ENCODE data around the gene SYTL4.

Gene SYTL4

DNA sequence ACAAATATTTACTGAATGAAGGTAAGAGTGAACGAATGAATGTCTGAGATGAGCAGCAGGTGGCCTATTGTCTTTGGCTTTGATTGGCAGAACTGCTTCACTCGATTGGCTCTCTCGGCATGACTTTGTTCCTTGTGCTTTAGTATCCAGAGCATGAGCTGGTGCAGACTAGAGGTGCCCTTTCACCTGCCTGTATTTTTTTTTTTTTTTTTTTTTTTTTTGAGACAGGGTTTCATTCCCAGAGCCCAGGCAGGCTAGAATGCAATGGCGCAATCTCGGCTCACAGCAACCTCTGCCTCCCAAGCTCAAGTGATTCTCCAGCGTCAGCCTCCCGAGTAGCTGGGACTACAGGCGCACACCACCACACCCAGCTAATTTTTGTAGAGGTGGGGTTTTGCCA, 49.0 kb downstream of the SYTL4 start:
- no peak for DNase-seq (ENCODE audit: low spot score)
- TF ChIP-seq, protein P1, sequence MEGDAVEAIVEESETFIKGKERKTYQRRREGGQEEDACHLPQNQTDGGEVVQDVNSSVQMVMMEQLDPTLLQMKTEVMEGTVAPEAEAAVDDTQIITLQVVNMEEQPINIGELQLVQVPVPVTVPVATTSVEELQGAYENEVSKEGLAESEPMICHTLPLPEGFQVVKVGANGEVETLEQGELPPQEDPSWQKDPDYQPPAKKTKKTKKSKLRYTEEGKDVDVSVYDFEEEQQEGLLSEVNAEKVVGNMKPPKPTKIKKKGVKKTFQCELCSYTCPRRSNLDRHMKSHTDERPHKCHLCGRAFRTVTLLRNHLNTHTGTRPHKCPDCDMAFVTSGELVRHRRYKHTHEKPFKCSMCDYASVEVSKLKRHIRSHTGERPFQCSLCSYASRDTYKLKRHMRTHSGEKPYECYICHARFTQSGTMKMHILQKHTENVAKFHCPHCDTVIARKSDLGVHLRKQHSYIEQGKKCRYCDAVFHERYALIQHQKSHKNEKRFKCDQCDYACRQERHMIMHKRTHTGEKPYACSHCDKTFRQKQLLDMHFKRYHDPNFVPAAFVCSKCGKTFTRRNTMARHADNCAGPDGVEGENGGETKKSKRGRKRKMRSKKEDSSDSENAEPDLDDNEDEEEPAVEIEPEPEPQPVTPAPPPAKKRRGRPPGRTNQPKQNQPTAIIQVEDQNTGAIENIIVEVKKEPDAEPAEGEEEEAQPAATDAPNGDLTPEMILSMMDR (IDR thresholded peaks at IDR 0.05; ENCODE audit: extremely low read depth, insufficient read depth, missing control alignments): no peak
- in situ Hi-C loops (cut with MboI; ENCODE audit: low pct_unique_long_range_greater_than_20kb, low sequenced_read_pairs, unreplicated experiment): no loop called here

DNA sequence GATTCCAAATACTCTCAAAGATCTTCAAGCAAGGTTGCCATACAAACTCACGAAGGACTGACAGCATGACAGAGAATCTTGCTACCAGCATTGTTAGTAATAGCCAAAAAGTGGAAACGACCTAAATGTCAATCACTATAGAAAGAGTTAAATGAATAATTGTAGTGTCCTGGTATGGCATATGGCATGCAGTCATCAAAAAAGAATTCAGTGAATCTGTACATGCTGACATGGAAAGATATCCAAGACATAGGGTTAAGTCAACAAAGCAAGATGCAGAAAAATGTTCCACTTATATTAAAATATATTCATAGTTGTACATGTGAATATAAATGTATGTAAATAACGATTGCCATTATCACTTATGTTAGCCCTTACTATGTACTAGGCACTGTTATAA, 50.3 kb downstream of the SYTL4 start:
- in situ Hi-C loops (cut with MboI; ENCODE audit: low pct_unique_long_range_greater_than_20kb, low sequenced_read_pairs, unreplicated experiment): no loop called here
- TF ChIP-seq, protein P1 (IDR thresholded peaks at IDR 0.05; ENCODE audit: extremely low read depth, insufficient read depth, missing control alignments): no peak
- DNase-seq (ENCODE audit: low spot score): no peak

DNA sequence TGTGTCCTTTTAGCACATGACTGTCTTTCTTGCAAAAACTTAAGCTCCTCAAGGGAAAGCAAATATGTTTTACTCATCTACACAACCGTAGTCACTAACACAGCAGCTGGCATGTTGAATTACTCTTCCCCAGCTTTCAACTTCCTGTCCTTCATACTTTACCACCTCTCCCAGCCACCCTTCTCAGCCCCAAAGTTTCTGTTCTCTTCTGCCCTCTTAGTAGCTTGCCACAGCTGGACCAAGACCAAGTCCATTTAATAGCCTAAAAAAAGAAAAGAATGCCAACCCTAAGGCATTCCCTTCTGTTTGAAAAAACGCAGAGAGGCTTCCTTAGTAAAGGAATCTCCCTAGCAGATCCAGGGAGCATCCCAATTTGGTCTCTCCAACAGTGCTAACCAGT, 51.2 kb downstream of the SYTL4 start:
- DNase-seq (ENCODE audit: low spot score): no peak
- in situ Hi-C loops (cut with MboI; ENCODE audit: low pct_unique_long_range_greater_than_20kb, low sequenced_read_pairs, unreplicated experiment): no loop called here
- TF ChIP-seq, protein P1 (IDR thresholded peaks at IDR 0.05; ENCODE audit: extremely low read depth, insufficient read depth, missing control alignments): no peak

DNA sequence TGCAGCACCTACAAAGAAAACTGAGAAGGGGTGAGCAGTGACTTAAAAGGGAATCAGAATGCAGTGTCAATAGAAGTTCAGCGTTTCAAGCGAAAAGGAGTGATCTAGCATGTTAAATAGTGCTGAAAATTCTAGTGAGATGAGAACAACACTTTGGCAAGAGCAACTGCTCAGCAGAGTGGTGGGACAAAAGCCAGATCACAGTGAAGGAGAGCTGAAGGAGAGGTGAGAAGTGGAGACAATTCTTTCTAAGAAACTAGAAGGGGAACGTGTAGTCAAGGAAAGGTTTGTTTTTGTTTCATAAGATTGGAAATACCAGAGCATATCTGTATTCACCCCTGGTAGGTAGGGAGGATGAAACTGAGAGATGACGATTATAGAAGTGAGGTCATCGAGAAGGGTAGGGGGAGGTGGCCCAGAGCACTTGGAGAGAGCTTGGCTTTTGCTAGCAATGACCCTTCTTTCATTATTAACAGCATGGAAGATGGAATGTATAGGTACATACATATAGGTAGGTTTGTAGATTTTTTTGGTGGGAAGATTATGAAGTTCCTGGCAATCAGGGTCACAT, 54.2 kb downstream of the SYTL4 start:
- no peak for DNase-seq (ENCODE audit: low spot score)
- in situ Hi-C loops (cut with MboI; ENCODE audit: low pct_unique_long_range_greater_than_20kb, low sequenced_read_pairs, unreplicated experiment): no loop called here
- TF ChIP-seq, protein P1 (IDR thresholded peaks at IDR 0.05; ENCODE audit: extremely low read depth, insufficient read depth, missing control alignments): no peak

DNA sequence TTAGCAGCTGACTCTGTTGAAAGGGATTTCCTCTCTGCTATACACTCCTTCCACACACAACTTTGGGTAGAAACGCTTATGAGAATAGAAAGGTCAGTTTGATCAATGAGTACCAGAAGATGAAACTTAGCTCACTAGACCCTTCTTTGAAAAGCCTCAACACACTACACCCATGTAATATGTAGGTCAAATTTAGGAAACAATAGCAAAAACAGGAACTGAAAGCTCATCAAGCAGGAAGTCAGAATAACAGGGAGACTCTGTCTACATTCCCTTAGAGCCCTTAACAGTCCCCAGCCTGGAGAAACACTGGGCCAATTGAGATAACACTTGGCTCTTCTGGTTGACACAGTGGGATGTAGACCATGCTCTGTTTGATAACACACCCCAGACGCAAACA, 57.2 kb downstream of the SYTL4 start:
- in situ Hi-C loops (cut with MboI; ENCODE audit: low pct_unique_long_range_greater_than_20kb, low sequenced_read_pairs, unreplicated experiment): no loop called here
- TF ChIP-seq, protein P1 (IDR thresholded peaks at IDR 0.05; ENCODE audit: extremely low read depth, insufficient read depth, missing control alignments): no peak
- DNase-seq (ENCODE audit: low spot score): no peak

DNA sequence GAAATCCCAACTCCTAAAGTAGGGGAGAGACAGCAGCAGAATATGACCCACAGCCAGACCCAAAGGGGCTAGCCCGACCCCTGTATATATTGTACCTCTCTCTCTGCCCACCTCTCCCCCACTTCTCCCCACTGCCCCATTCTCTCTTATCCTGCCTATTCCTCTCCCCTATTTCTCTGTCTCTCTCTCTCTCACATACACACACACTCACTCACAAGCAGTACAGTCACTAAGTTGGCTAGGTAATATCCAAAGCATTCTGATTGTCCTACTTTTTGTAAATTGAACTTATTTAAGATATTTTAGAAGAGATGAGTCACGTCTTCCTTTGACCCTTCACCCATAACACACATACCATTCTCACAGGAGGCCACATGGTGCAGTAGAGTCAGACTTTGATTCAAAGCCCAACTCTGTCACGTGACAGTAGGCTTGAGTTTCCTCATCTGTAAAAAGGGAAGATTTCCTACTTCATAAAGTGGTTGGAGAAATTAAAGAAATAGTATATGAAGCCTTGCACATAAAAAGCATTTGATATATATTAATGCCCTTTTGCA, 58.4 kb downstream of the SYTL4 start:
- TF ChIP-seq, protein P1 (IDR thresholded peaks at IDR 0.05; ENCODE audit: extremely low read depth, insufficient read depth, missing control alignments): no peak
- in situ Hi-C loops (cut with MboI; ENCODE audit: low pct_unique_long_range_greater_than_20kb, low sequenced_read_pairs, unreplicated experiment): no loop called here
- no peak for DNase-seq (ENCODE audit: low spot score)

Data from GM13977 (cell line).